Endothelial cell of umbilical vein (primary cell): ENCODE measurements around the gene RAB18. TPM values are rescaled to one million over a fixed set of nuclear protein-coding genes. Genes with fewer than 3 reads are reported as not detected.

Experiments used
- BruUV-seq: library from RNA; stranded (reverse); fragments of 400-500 nt; replicated peaks from 2 replicates; lab custom pipeline; 2021; lab: Mats Ljungman, UMichigan
- CTCF ChIA-PET: fragments of 300-600, 350-600 bp; sonication (Branson Sonifier 250); formaldehyde crosslinking; loops from one replicate; lab custom pipeline; 2021; ENCODE audit warnings: antibody characterized with exemption, inconsistent platforms; lab: Charles Lee
- POLR2A ChIA-PET: fragments of 300-600, 350-600 bp; sonication (Branson Sonifier 250); formaldehyde crosslinking; loops from one replicate; lab custom pipeline; 2021; ENCODE audit warnings: antibody characterized with exemption, inconsistent platforms; lab: Charles Lee
- DNase-seq: peaks from one replicate; pipeline ENCODE4 v3.0.0-alpha.2; 2011; ENCODE audit warnings: low read depth, low spot score
- FAIRE-seq: peaks from 2 replicates; lab custom pipeline; 2011; peaks lifted over from hg19 to GRCh38; lab: Jason Lieb, UNC
- H2AFZ ChIP-seq: 2 replicates; pipeline ENCODE4 v1.6.0; 2012; ENCODE audit warnings: low read depth, low read length, control low read depth, inconsistent platforms
- H3K27ac ChIP-seq: 2 replicates; pipeline ENCODE4 v1.5.1; 2011; ENCODE audit warnings: low read depth, mild to moderate bottlenecking, control low read depth, low read length, moderate library complexity; ENCODE audit not compliant: insufficient read depth
- H3K27me3 ChIP-seq, 2 experiments: 2 replicates each; pipeline versions ENCODE4 v1.6.0 to v1.6.1; 2011; ENCODE audit warnings: low read length in 2 of 2, mixed read lengths in 1 of 2; ENCODE audit not compliant: control insufficient read depth in 2 of 2, insufficient read depth in 2 of 2
- H3K36me3 ChIP-seq, 2 experiments: 2 replicates in 1 of 2; 3 replicates in 1 of 2; pipeline ENCODE4 v1.5.1; 2011; ENCODE audit warnings: low read length in 2 of 2, mild to moderate bottlenecking in 1 of 2, moderate library complexity in 1 of 2; ENCODE audit not compliant: control insufficient read depth in 2 of 2, insufficient read depth in 2 of 2; ENCODE audit errors: extremely low read depth in 1 of 2
- H3K4me1 ChIP-seq: 3 replicates; pipeline ENCODE4 v1.5.1; 2011; ENCODE audit warnings: mild to moderate bottlenecking, low read length; ENCODE audit not compliant: control insufficient read depth, insufficient read depth; ENCODE audit errors: extremely low read depth
- H3K4me2 ChIP-seq: 2 replicates; pipeline ENCODE4 v1.6.1; 2011; ENCODE audit warnings: low read length, control low read depth, mixed read lengths; ENCODE audit not compliant: insufficient read depth
- H3K4me3 ChIP-seq, 3 experiments: fragments of 200-600 bp in 1 of 3; sonication (generic), shearing (Covaris generic) in 1 of 3; replicated peaks in 1 of 3; 2 replicates each; pipeline ENCODE4 v1.5.1; 2011 to 2016; ENCODE audit warnings: control low read depth in 3 of 3, low read length in 3 of 3, mild to moderate bottlenecking in 2 of 3, inconsistent platforms in 1 of 3, low read depth in 1 of 3, moderate library complexity in 1 of 3; ENCODE audit not compliant: insufficient read depth in 1 of 3
- H3K79me2 ChIP-seq: 2 replicates; pipeline ENCODE4 v1.6.0; 2012; ENCODE audit warnings: low read length, inconsistent platforms; ENCODE audit not compliant: control insufficient read depth, insufficient read depth
- H3K9ac ChIP-seq: replicated peaks from 2 replicates; pipeline ENCODE3; 2011; ENCODE audit warnings: low read length, control low read depth; ENCODE audit not compliant: insufficient read depth; ENCODE audit errors: extremely low read depth
- H3K9me1 ChIP-seq: replicated peaks from 3 replicates; pipeline ENCODE4 v1.6.0; 2011; ENCODE audit warnings: mild to moderate bottlenecking, low read length; ENCODE audit not compliant: control insufficient read depth, insufficient read depth; ENCODE audit errors: extremely low read depth
- H3K9me3 ChIP-seq: replicated peaks from 2 replicates; pipeline ENCODE4 v1.5.1; 2012; ENCODE audit warnings: low read length, inconsistent platforms; ENCODE audit not compliant: control insufficient read depth, insufficient read depth
- H4K20me1 ChIP-seq: replicated peaks from 2 replicates; pipeline ENCODE3; 2011; ENCODE audit warnings: mild to moderate bottlenecking, low read length; ENCODE audit not compliant: control insufficient read depth, insufficient read depth; ENCODE audit errors: extremely low read depth
- EZH2 ChIP-seq: IDR thresholded peaks from 2 replicates; pipeline ENCODE4 v1.6.1; 2012; ENCODE audit warnings: borderline replicate concordance, low read depth, mild to moderate bottlenecking, moderate library complexity, low read length, inconsistent platforms; ENCODE audit not compliant: severe bottlenecking
- FOS ChIP-seq: IDR thresholded peaks from 2 replicates; pipeline ENCODE4 v1.6.1; 2011; ENCODE audit warnings: mild to moderate bottlenecking, low read length, moderate library complexity, borderline replicate concordance; ENCODE audit not compliant: insufficient read depth
- GATA2 ChIP-seq: IDR thresholded peaks from 2 replicates; pipeline ENCODE4 v1.7.0; 2011; ENCODE audit warnings: low read depth, mild to moderate bottlenecking, moderate library complexity, mixed read lengths, low read length; ENCODE audit not compliant: insufficient read length, insufficient read depth
- JUN ChIP-seq: IDR thresholded peaks from 2 replicates; pipeline ENCODE4 v1.6.1; 2011; ENCODE audit warnings: borderline replicate concordance, low read depth; ENCODE audit not compliant: insufficient read length, insufficient read depth
- MYC ChIP-seq: IDR thresholded peaks from one replicate; pipeline ENCODE4 v1.6.1; 2011; ENCODE audit warnings: mild to moderate bottlenecking, low read depth, low read length
- POLR2A ChIP-seq: IDR thresholded peaks from 2 replicates; pipeline ENCODE4 v1.6.1; 2012; ENCODE audit warnings: low read depth, mild to moderate bottlenecking, control low read depth, low read length
- POLR2AphosphoS5 ChIP-seq: IDR thresholded peaks from 2 replicates; pipeline ENCODE4 v1.6.1; 2012; ENCODE audit warnings: low read depth, mild to moderate bottlenecking, control low read depth, low read length, moderate library complexity; ENCODE audit not compliant: insufficient read depth
- dilution Hi-C: fragments of 300-500 bp; cut with MboI; formaldehyde crosslinking; loops from one replicate; pipeline ENCODE4 v1.15.0; 2019; ENCODE audit warnings: low sequenced_read_pairs; ENCODE audit not compliant: extremely low pct_ligation_motif_present
- intact Hi-C: fragments of 100-400 bp; cut with micrococcal nuclease; formaldehyde crosslinking; loops from one replicate; pipeline ENCODE4 v1.10.0; 2022
- polyA plus RNA-seq, 4 experiments: library from polyadenylated mRNA; depleted of rRNA in 3 of 4; stranded (reverse) in 3 of 4; unstranded in 1 of 4; fragments of >200 nt; gene quantifications; 2 replicates each; pipeline versions ENCODE4 v1.2.1 to v1.2.3, GENCODE V29; 2011 to 2012; ENCODE audit warnings: missing spikeins in 1 of 4
- total RNA-seq: library from RNA; stranded (reverse); gene quantifications from 2 replicates; pipeline ENCODE4 v1.2.3, GENCODE V29; 2021
- TF ChIP-seq, protein P1 (sequence below), 2 donors: IDR thresholded peaks; 1 replicate in 1 of 2; 2 replicates in 1 of 2; pipeline ENCODE4 v1.5.1; 2011; ENCODE audit warnings: low read length in 2 of 2, mild to moderate bottlenecking in 2 of 2, moderate library complexity in 2 of 2, control low read depth in 1 of 2, inconsistent platforms in 1 of 2, low read depth in 1 of 2; ENCODE audit not compliant: insufficient read depth in 1 of 2; ENCODE audit errors: extremely low read depth in 1 of 2
- TF ChIP-seq, protein P2 (sequence below): IDR thresholded peaks from 2 replicates; pipeline ENCODE4 v1.6.1; 2011; ENCODE audit not compliant: insufficient read depth, insufficient read length

RAB18 gene
- total and polyA plus RNA-seq, 2 donors (not counting 3 experiments of a cell fraction or from before 2014, with no cell fraction given): 20.4 to 108 TPM

DNA sequence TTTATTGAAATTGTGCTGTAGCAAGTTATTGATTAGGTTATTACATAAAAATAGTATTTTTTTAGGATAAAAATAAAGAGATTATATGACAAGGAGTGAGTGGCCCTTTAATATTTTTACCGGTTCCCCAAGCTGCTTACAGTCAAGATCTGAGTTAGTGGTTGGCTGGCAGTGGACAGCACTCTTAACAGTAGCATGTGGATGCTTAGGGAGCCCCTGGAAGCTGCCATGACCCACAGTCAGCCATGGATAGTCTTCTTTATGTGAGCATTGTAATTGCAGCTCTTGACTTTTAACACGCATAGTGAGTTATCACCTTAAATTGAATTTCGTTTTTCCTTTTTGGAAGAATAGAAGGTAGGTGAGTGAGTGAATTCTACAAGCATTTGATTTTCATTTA lies 22.1 kb downstream of the RAB18 start:
- no TSS peak for BruUV-seq
- DNase-seq (no peak), FAIRE-seq (no peak)
- H3K4me3 ChIP-seq: no peak overlapping the region
- POLR2A ChIA-PET: no interaction called here
- H3K9me1 ChIP-seq: peaks cover 7% of the 10 kb centered on the region
- H3K27ac ChIP-seq: no peak overlapping the region
- no peak overlapping the region for H3K4me2 ChIP-seq
- peaks cover 91% of the 10 kb centered on the region for H3K79me2 ChIP-seq
- dilution Hi-C loops (no loop called here), intact Hi-C loops (no loop called here)
- no peak for TF ChIP-seq JUN
- no peak for TF ChIP-seq FOS
- no peak for TF ChIP-seq POLR2AphosphoS5
- TF ChIP-seq, protein P1, sequence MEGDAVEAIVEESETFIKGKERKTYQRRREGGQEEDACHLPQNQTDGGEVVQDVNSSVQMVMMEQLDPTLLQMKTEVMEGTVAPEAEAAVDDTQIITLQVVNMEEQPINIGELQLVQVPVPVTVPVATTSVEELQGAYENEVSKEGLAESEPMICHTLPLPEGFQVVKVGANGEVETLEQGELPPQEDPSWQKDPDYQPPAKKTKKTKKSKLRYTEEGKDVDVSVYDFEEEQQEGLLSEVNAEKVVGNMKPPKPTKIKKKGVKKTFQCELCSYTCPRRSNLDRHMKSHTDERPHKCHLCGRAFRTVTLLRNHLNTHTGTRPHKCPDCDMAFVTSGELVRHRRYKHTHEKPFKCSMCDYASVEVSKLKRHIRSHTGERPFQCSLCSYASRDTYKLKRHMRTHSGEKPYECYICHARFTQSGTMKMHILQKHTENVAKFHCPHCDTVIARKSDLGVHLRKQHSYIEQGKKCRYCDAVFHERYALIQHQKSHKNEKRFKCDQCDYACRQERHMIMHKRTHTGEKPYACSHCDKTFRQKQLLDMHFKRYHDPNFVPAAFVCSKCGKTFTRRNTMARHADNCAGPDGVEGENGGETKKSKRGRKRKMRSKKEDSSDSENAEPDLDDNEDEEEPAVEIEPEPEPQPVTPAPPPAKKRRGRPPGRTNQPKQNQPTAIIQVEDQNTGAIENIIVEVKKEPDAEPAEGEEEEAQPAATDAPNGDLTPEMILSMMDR (IDR thresholded peaks at IDR 0.05; ENCODE audit: extremely low read depth in 1 of 2, insufficient read depth in 1 of 2, low read depth in 1 of 2, low read length in 2 of 2): no peak
- TF ChIP-seq GATA2: no peak
- TF ChIP-seq POLR2A: no peak
- no peak for TF ChIP-seq EZH2
- TF ChIP-seq MYC: no peak
- TF ChIP-seq, protein P2, sequence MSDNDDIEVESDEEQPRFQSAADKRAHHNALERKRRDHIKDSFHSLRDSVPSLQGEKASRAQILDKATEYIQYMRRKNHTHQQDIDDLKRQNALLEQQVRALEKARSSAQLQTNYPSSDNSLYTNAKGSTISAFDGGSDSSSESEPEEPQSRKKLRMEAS: no peak
- H3K36me3 ChIP-seq: peaks cover 0 to 3% of the 10 kb centered on the region in 2 experiments
- no peaks in the 10 kb centered on the region for H3K9me3 ChIP-seq
- H3K9ac ChIP-seq: no peak overlapping the region
- H2AFZ ChIP-seq: no peak overlapping the region
- H3K27me3 ChIP-seq: no peaks in the 10 kb centered on the region
- H3K4me1 ChIP-seq: no peaks in the 10 kb centered on the region
- H4K20me1 ChIP-seq: peaks cover 16% of the 10 kb centered on the region
- CTCF ChIA-PET: interaction anchor here (0.6 to 1.3 kb wide), 3 partner anchors 15 to 156 kb away, joined by 3 read pairs; no protein-coding TSS in a partner anchor
